HL-60 (cell line): ENCODE results near the gene PTGER4.

Source experiments
- DNase-seq, 2 experiments: peaks; one replicate each; pipeline ENCODE4 v3.0.0-alpha.2; 2010 to 2020; ENCODE audit warnings: low read depth in 1 of 2, low spot score in 1 of 2
- H3K27ac ChIP-seq: fragments of 250-450 bp; sonication (Bioruptor Pico); replicated peaks from 2 replicates; pipeline ENCODE4 v1.5.1; 2020; ENCODE audit warnings: mild to moderate bottlenecking, moderate library complexity
- H3K27me3 ChIP-seq: fragments of 250-450 bp; sonication (Bioruptor Pico); 2 replicates; pipeline ENCODE4 v1.5.1; 2021; ENCODE audit warnings: mild to moderate bottlenecking, moderate library complexity; ENCODE audit not compliant: insufficient read depth, poor library complexity, severe bottlenecking
- H3K4me3 ChIP-seq: replicated peaks from 2 replicates; pipeline ENCODE4 v1.5.1; 2011; ENCODE audit warnings: mild to moderate bottlenecking, control low read depth, low read length; ENCODE audit not compliant: insufficient read depth
- CTCF ChIP-seq: IDR thresholded peaks from one replicate; pipeline ENCODE4 v1.5.1; 2011; ENCODE audit warnings: low read length, control low read depth, inconsistent platforms; ENCODE audit not compliant: insufficient read depth
- GABPA ChIP-seq: IDR thresholded peaks from 2 replicates; pipeline ENCODE4 v1.6.1; 2012; ENCODE audit warnings: low read depth
- POLR2AphosphoS5 ChIP-seq: IDR thresholded peaks from 2 replicates; pipeline ENCODE4 v1.6.1; 2012; ENCODE audit warnings: low read depth
- REST ChIP-seq: IDR thresholded peaks from 2 replicates; pipeline ENCODE4 v1.6.1; 2012; ENCODE audit warnings: low read depth; ENCODE audit not compliant: insufficient replicate concordance
- SPI1 ChIP-seq: IDR thresholded peaks from 2 replicates; pipeline ENCODE4 v1.6.1; 2012; ENCODE audit warnings: low read depth, mild to moderate bottlenecking, borderline replicate concordance

PTGER4 gene

GRCh38 chr5:40649463-40650030, 30.2 kb upstream of the PTGER4 start:
- TF ChIP-seq GABPA (no peak), POLR2AphosphoS5 (no peak), CTCF (no peak), SPI1 (no peak), REST (no peak)
- DNase-seq = peak in 1 of 2 experiments; percentile 53
- no peak overlapping the region for H3K4me3 ChIP-seq
- peak overlapping the region; percentile 68 for H3K27ac ChIP-seq
- no peaks in the 10 kb centered on the region for H3K27me3 ChIP-seq

GRCh38 chr5:40651201-40651600, 28.5 kb upstream of the PTGER4 start:
- no peak overlapping the region for H3K4me3 ChIP-seq
- H3K27me3 ChIP-seq = no peaks in the 10 kb centered on the region
- no peak for DNase-seq
- no peak overlapping the region for H3K27ac ChIP-seq
- no peak for TF ChIP-seq CTCF
- no peak for TF ChIP-seq REST
- TF ChIP-seq GABPA = no peak

- TF ChIP-seq POLR2AphosphoS5 (no peak), SPI1 (no peak), GABPA (no peak), CTCF (no peak), REST (no peak)
- Histone ChIP-seq H3K27me3 (no peaks in the 10 kb centered on the region), H3K27ac (no peak overlapping the region), H3K4me3 (no peak overlapping the region)
- DNase-seq = peak in 1 of 2 experiments; percentile 19
These were observed 27.1 kb upstream of the PTGER4 start for GRCh38 chr5:40652441-40653220.
